ENCODE results near the gene CPEB3. TPM values are rescaled to one million over a fixed set of nuclear protein-coding genes. Genes with fewer than 3 reads are reported as not detected.

Gene CPEB3
- total RNA-seq, 2 donors from 2014 or later = 10.6 to 16.9 TPM

DNA sequence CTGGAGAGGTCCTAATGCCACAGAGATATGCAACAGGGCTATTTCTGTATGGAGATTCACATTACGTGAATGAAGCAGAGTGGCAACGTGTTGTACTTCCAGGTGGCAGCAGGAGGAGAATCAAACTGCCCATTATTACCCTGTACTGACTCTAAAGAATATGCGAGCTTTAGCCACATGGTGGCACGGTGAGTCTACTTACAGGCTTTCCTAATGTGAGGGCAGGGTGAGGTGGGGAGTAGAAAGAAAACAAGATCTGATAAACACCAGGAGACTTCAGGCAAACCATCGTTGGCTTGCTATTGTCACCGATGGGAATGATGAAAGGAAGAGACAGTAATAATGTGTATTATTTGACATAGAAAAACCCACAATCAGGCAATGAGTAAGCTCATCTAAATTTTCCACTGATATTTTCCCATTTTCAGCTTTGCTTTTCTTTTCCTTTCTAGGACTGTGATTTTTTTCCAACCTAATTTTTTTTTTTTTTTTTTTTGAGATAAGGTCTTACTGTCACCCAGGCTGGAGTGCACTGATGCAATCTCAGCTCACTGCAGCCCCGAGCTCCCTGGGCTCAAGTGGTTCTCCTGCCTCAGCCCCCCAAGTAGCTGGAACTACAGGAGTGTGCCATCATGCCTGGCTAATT is 203.0 kb downstream of the CPEB3 start:
- no peaks in the 10 kb centered on the region for H3K9me3 ChIP-seq
- 15% methylated on average over 7 of the region's 7 CpGs for WGBS
- no peaks in the 10 kb centered on the region for H3K36me3 ChIP-seq
- H3K4me1 ChIP-seq (replicated peaks) = no peaks in the 10 kb centered on the region
- H3K27me3 ChIP-seq (replicated peaks; ENCODE audit: insufficient read depth) = no peaks in the 10 kb centered on the region
- DNase-seq (ENCODE audit: low spot score) = peak; percentile 79
- peak overlapping the region; percentile 20 to 43 for H3K27ac ChIP-seq
- no peak overlapping the region for H3K4me3 ChIP-seq
- TF ChIP-seq, protein P1, sequence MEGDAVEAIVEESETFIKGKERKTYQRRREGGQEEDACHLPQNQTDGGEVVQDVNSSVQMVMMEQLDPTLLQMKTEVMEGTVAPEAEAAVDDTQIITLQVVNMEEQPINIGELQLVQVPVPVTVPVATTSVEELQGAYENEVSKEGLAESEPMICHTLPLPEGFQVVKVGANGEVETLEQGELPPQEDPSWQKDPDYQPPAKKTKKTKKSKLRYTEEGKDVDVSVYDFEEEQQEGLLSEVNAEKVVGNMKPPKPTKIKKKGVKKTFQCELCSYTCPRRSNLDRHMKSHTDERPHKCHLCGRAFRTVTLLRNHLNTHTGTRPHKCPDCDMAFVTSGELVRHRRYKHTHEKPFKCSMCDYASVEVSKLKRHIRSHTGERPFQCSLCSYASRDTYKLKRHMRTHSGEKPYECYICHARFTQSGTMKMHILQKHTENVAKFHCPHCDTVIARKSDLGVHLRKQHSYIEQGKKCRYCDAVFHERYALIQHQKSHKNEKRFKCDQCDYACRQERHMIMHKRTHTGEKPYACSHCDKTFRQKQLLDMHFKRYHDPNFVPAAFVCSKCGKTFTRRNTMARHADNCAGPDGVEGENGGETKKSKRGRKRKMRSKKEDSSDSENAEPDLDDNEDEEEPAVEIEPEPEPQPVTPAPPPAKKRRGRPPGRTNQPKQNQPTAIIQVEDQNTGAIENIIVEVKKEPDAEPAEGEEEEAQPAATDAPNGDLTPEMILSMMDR (IDR thresholded peaks at IDR 0.05) = peak; percentile 58 to 93 (median 82)
- TF ChIP-seq POLR2A (IDR thresholded peaks at IDR 0.05) (no peak), POLR2AphosphoS5 (IDR thresholded peaks at IDR 0.05) (peak; percentile 68)
- intact Hi-C loops (cut with DNase I) = loop anchor here (2.0 to 5.0 kb wide), 3 partner anchors 149 to 347 kb away; partner anchors contain the start of genes CPEB3 and MARCHF5

DNA sequence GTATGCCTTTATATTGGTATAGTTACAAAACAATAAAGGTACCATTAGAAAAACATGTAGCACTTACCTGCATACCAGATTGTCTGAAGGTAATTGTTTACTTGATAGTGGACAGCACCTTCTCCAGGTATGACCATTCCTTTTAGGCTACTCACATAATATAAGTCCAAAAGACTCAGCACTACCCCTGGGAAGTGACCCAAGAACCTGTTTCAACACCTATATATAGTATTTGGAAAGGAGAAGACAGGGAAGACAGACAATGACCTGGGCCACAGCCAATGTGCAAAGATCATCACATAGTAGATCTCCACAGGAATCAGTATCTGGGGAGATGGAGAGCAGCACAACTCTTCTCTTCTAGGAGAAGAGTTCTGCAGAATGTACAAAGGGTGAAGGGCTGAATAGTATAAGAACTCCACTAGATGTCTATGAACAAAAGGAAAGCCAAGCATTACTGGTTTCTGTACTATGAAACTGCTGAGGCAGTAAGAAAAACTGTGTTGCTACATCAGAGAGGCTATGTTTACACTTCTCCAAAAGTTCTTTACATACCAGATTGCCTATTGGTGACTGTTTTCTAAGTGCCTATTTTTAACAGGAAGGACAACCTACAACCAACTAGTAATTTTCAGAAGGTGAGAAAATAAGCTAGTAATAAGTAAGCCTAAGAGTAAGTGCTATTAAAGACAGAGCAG is 208.1 kb downstream of the CPEB3 start:
- no peaks in the 10 kb centered on the region for H3K27me3 ChIP-seq (replicated peaks; ENCODE audit: insufficient read depth)
- intact Hi-C loops (cut with DNase I) = no loop called here
- no peaks in the 10 kb centered on the region for H3K9me3 ChIP-seq
- no peaks in the 10 kb centered on the region for H3K36me3 ChIP-seq
- TF ChIP-seq POLR2A (IDR thresholded peaks at IDR 0.05) (no peak), POLR2AphosphoS5 (IDR thresholded peaks at IDR 0.05) (no peak)
- TF ChIP-seq, protein P1 (IDR thresholded peaks at IDR 0.05) = no peak
- no peak overlapping the region for H3K4me3 ChIP-seq
- DNase-seq (ENCODE audit: low spot score) = no peak
- H3K4me1 ChIP-seq (replicated peaks) = no peaks in the 10 kb centered on the region
- no peak overlapping the region for H3K27ac ChIP-seq

DNA sequence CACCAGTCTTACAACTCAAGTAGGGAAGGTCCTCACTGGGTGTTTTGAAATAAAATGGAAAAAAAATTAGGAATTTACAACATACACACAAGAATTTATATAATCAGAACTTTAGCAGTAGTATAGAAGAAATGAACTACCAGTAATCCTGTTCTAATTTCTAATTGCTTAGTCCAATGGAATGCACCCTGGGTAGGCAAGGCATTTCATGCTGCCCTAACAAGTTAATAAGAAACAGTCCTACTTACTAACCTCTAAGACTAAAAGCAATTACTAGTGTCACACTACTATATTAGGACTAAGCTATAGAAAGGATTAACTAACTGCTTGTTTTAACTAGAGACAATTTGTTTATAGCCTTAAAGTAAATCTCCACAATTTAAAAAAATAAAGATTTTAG is 209.2 kb downstream of the CPEB3 start:
- no peak for DNase-seq (ENCODE audit: low spot score)
- Histone ChIP-seq H3K27me3 (replicated peaks; ENCODE audit: insufficient read depth) (no peaks in the 10 kb centered on the region), H3K4me1 (replicated peaks) (no peaks in the 10 kb centered on the region), H3K9me3 (no peaks in the 10 kb centered on the region), H3K27ac (no peak overlapping the region), H3K4me3 (no peak overlapping the region), H3K36me3 (no peaks in the 10 kb centered on the region)
- intact Hi-C loops (cut with DNase I) = no loop called here
- TF ChIP-seq, protein P1 (IDR thresholded peaks at IDR 0.05) = no peak
- TF ChIP-seq POLR2AphosphoS5 (IDR thresholded peaks at IDR 0.05) (no peak), POLR2A (IDR thresholded peaks at IDR 0.05) (no peak)

DNA sequence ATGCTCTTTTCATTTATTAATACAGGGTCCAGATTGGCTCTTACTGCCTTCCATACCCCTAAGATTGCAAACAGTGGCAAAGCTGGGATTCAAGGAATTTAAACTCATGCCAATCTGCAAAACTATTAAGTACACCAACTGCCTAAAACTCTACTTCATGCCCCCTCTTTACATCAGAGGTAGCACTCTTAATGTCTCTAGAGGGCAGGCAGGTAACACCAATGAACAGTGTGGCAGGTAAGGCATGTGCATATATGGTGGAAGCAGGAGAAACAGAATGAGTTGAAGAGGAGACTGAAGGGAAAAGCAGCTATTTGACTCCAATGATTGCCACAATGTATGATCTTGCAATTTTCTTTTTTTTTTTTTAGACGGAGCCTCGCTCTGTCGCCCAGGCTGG is 210.6 kb downstream of the CPEB3 start:
- H3K4me3 ChIP-seq = no peak overlapping the region
- no peak overlapping the region for H3K27ac ChIP-seq
- H3K4me1 ChIP-seq (replicated peaks) = no peaks in the 10 kb centered on the region
- DNase-seq (ENCODE audit: low spot score) = no peak
- 91% methylated on average over 3 of the region's 3 CpGs for WGBS
- no peaks in the 10 kb centered on the region for H3K36me3 ChIP-seq
- H3K27me3 ChIP-seq (replicated peaks; ENCODE audit: insufficient read depth) = no peaks in the 10 kb centered on the region
- no peaks in the 10 kb centered on the region for H3K9me3 ChIP-seq
- TF ChIP-seq POLR2AphosphoS5 (IDR thresholded peaks at IDR 0.05) (no peak), POLR2A (IDR thresholded peaks at IDR 0.05) (no peak)
- TF ChIP-seq, protein P1 (IDR thresholded peaks at IDR 0.05) = no peak
- intact Hi-C loops (cut with DNase I) = no loop called here

DNA sequence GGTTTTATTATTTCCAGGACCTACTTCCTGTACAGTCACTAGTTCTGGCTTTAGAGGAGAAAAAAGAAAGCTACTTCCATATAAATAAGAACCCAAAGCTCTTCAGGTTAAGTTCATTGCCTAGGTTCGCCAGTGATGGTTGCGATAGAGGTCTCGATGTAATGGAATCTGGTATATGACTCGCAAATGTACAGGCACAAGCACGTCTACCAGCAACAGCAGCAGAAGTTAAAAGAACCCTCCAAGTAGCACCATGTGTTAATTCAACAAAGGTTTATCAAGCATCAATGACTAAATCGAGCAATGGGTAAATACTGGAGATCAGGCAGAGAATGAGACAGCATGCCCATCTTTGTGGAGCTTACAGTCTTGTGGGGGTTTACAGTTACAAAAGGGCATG is 211.9 kb downstream of the CPEB3 start:
- Histone ChIP-seq H3K4me1 (replicated peaks) (no peaks in the 10 kb centered on the region), H3K4me3 (no peak overlapping the region), H3K9me3 (no peaks in the 10 kb centered on the region), H3K27me3 (replicated peaks; ENCODE audit: insufficient read depth) (no peaks in the 10 kb centered on the region), H3K36me3 (no peaks in the 10 kb centered on the region), H3K27ac (no peak overlapping the region)
- TF ChIP-seq POLR2AphosphoS5 (IDR thresholded peaks at IDR 0.05) (no peak), POLR2A (IDR thresholded peaks at IDR 0.05) (no peak)
- TF ChIP-seq, protein P1 (IDR thresholded peaks at IDR 0.05) = no peak
- 86% methylated on average over 6 of the region's 6 CpGs for WGBS
- intact Hi-C loops (cut with DNase I) = no loop called here
- no peak for DNase-seq (ENCODE audit: low spot score)

Measured in prostate gland (tissue), 2 donors.